HCT116 (cell line): ENCODE results near the gene TFEB. TPM values are rescaled to one million over a fixed set of nuclear protein-coding genes. Genes with fewer than 3 reads are reported as not detected.

Experiments used
- ATAC-seq: fragments of 200-7000 bp; cut with Tn5 transposase; 2 replicates; pipeline ENCODE4 v1.9.1; 2020; ENCODE audit warnings: mild to moderate bottlenecking, moderate library complexity
- BruUV-seq: library from RNA; stranded (reverse); fragments of 400-500 nt; replicated peaks from 2 replicates; lab custom pipeline; 2021; lab: Mats Ljungman, UMichigan
- CTCF ChIA-PET: fragments of 300-600 bp; sonication (Branson Sonifier 250); formaldehyde crosslinking; loops from one replicate; lab custom pipeline; 2021; ENCODE audit warnings: antibody characterized with exemption; lab: Charles Lee
- POLR2A ChIA-PET: fragments of 300-600, 350-600 bp; sonication (Branson Sonifier 250); formaldehyde crosslinking; loops from one replicate; lab custom pipeline; 2021; ENCODE audit warnings: antibody characterized with exemption; lab: Charles Lee
- RAD21 ChIA-PET, 2 experiments: fragments of 300-600 bp; sonication (Branson Sonifier 250); formaldehyde crosslinking; loops; one replicate each; lab custom pipeline; 2023; ENCODE audit warnings: low total read pairs in 2 of 2; ENCODE audit not compliant: uncharacterized antibody in 2 of 2, unreplicated experiment in 2 of 2, low non-redundant PET in 1 of 2; lab: Charles Lee
- DNase-seq: peaks from one replicate; pipeline ENCODE4 v3.0.0-alpha.2; 2010; ENCODE audit warnings: low read depth, low spot score
- H2AFZ ChIP-seq: fragments of 200-600 bp; shearing (Covaris generic), sonication (generic); 2 replicates; pipeline ENCODE4 v1.6.1; 2017; ENCODE audit warnings: low read depth, mixed run types, mixed read lengths, antibody characterized with exemption, low read length; ENCODE audit not compliant: poor library complexity, severe bottlenecking
- H3K27ac ChIP-seq: 2 replicates; pipeline ENCODE4 v1.5.1; 2012; ENCODE audit warnings: low read depth, low read length
- H3K27me3 ChIP-seq: fragments of 200-600 bp; sonication (generic); 2 replicates; pipeline ENCODE4 v1.6.1; 2016; ENCODE audit warnings: mixed run types, low read length, mixed read lengths; ENCODE audit not compliant: insufficient read depth
- H3K36me3 ChIP-seq, 2 experiments: fragments of 200-500 bp in 1 of 2; fragments of 200-600 bp in 1 of 2; sonication (Bioruptor generic) in 1 of 2; sonication (generic) in 1 of 2; 2 replicates each; pipeline versions ENCODE4 v1.5.1 to v1.6.1; 2014 to 2016; ENCODE audit warnings: low read length in 2 of 2, inconsistent platforms in 1 of 2, mixed read lengths in 1 of 2, mixed run types in 1 of 2; ENCODE audit not compliant: insufficient read depth in 2 of 2, control insufficient read depth in 1 of 2
- H3K4me1 ChIP-seq, 2 experiments: fragments of 200-600 bp in 1 of 2; sonication (generic) in 1 of 2; 2 replicates each; pipeline versions ENCODE4 v1.5.1 to v1.6.1; 2012 to 2017; ENCODE audit warnings: low read length in 2 of 2, inconsistent platforms in 1 of 2, mild to moderate bottlenecking in 1 of 2, mixed read lengths in 1 of 2, mixed run types in 1 of 2, moderate library complexity in 1 of 2; ENCODE audit not compliant: insufficient read depth in 2 of 2, control insufficient read depth in 1 of 2
- H3K4me2 ChIP-seq: fragments of 200-600 bp; sonication (generic); 2 replicates; pipeline ENCODE4 v1.6.1; 2017; ENCODE audit warnings: mixed run types, low read length, mixed read lengths
- H3K4me3 ChIP-seq, 2 experiments: fragments of 200-600 bp in 1 of 2; sonication (generic) in 1 of 2; replicated peaks in 1 of 2; 2 replicates each; pipeline ENCODE4 v1.5.1; 2011 to 2016; ENCODE audit warnings: low read length in 2 of 2, control low read depth in 1 of 2, low read depth in 1 of 2, mild to moderate bottlenecking in 1 of 2, mixed read lengths in 1 of 2, mixed run types in 1 of 2
- H3K79me2 ChIP-seq: fragments of 200-600 bp; sonication (generic); 2 replicates; pipeline ENCODE4 v1.6.1; 2017; ENCODE audit warnings: mild to moderate bottlenecking, mixed run types, low read length, moderate library complexity, mixed read lengths; ENCODE audit not compliant: insufficient read depth
- H3K9ac ChIP-seq: fragments of 200-600 bp; sonication (generic); 2 replicates; pipeline ENCODE4 v1.6.1; 2016; ENCODE audit warnings: low read length, mixed read lengths
- H3K9me2 ChIP-seq: fragments of 200-600 bp; sonication (generic), shearing (Covaris generic); 2 replicates; pipeline ENCODE4 v1.6.1; 2017; ENCODE audit warnings: mixed run types, mild to moderate bottlenecking, moderate library complexity; ENCODE audit not compliant: insufficient read depth
- H3K9me3 ChIP-seq, 2 experiments: fragments of 200-500 bp in 1 of 2; fragments of 200-600 bp in 1 of 2; sonication (Bioruptor generic) in 1 of 2; sonication (generic) in 1 of 2; 2 replicates each; pipeline ENCODE4 v1.6.1; 2014 to 2017; ENCODE audit warnings: low read length in 2 of 2, mixed read lengths in 2 of 2, inconsistent platforms in 1 of 2, low read depth in 1 of 2, mild to moderate bottlenecking in 1 of 2, mixed run types in 1 of 2, moderate library complexity in 1 of 2; ENCODE audit not compliant: control insufficient read depth in 1 of 2, insufficient read depth in 1 of 2
- H4K20me1 ChIP-seq: fragments of 200-600 bp; sonication (generic), shearing (Covaris generic); 2 replicates; pipeline ENCODE4 v1.6.1; 2017; ENCODE audit warnings: mixed run types, mild to moderate bottlenecking, moderate library complexity; ENCODE audit not compliant: insufficient read depth
- EGR1 ChIP-seq: IDR thresholded peaks from 2 replicates; pipeline ENCODE4 v1.6.1; 2012; ENCODE audit warnings: low read depth
- ELF1 ChIP-seq: IDR thresholded peaks from 2 replicates; pipeline ENCODE4 v1.6.1; 2012; ENCODE audit warnings: low read depth, borderline replicate concordance
- EZH2 ChIP-seq: fragments of 200-600 bp; sonication (generic); IDR thresholded peaks from 2 replicates; pipeline ENCODE4 v1.6.1; 2017; ENCODE audit warnings: antibody characterized with exemption, mixed run types
- EZH2phosphoT487 ChIP-seq: fragments of 200-600 bp; IDR thresholded peaks from 2 replicates; pipeline ENCODE4 v1.6.1; 2018; ENCODE audit warnings: antibody characterized with exemption, borderline replicate concordance
- MAX ChIP-seq: IDR thresholded peaks from 2 replicates; pipeline ENCODE4 v1.6.1; 2012
- POLR2A ChIP-seq: IDR thresholded peaks from 2 replicates; pipeline ENCODE4 v1.7.0; 2011; ENCODE audit warnings: borderline replicate concordance; ENCODE audit not compliant: insufficient read depth, insufficient read length; ENCODE audit errors: extremely low read depth
- POLR2AphosphoS5 ChIP-seq: IDR thresholded peaks from 2 replicates; pipeline ENCODE4 v1.6.1; 2011; ENCODE audit warnings: mild to moderate bottlenecking, low read depth, low read length, moderate library complexity
- SIN3A ChIP-seq: IDR thresholded peaks from 2 replicates; pipeline ENCODE4 v1.6.1; 2012; ENCODE audit warnings: low read depth
- SP1 ChIP-seq: IDR thresholded peaks from 2 replicates; pipeline ENCODE4 v1.6.1; 2012; ENCODE audit warnings: low read depth
- SRF ChIP-seq: IDR thresholded peaks from 2 replicates; pipeline ENCODE4 v1.6.1; 2012; ENCODE audit warnings: low read depth
- TCF7L2 ChIP-seq: IDR thresholded peaks from 2 replicates; pipeline ENCODE4 v1.7.0; 2011; ENCODE audit warnings: borderline replicate concordance, inconsistent platforms; ENCODE audit not compliant: insufficient read depth, insufficient read length; ENCODE audit errors: extremely low read depth
- ZBTB33 ChIP-seq: IDR thresholded peaks from 2 replicates; pipeline ENCODE4 v1.6.1; 2011; ENCODE audit warnings: mild to moderate bottlenecking, low read length, moderate library complexity; ENCODE audit not compliant: insufficient replicate concordance; ENCODE audit errors: extremely low read depth
- ZFX ChIP-seq: fragments of 450-650 bp; IDR thresholded peaks from 2 replicates; pipeline ENCODE4 v1.6.1; 2017
- ZNF274 ChIP-seq: fragments of 200-500 bp; sonication (Bioruptor generic); IDR thresholded peaks from 2 replicates; pipeline ENCODE4 v1.6.1; 2014; ENCODE audit warnings: mild to moderate bottlenecking, low read depth, low read length, inconsistent platforms
- intact Hi-C: fragments of 100-400 bp; cut with micrococcal nuclease; formaldehyde crosslinking; loops from 2 replicates; pipeline ENCODE4 v1.10.0; 2022
- total RNA-seq: library from RNA; stranded (reverse); gene quantifications from one replicate; pipeline ENCODE4 v1.2.1, GENCODE V29; 2021; ENCODE audit not compliant: unreplicated experiment
- TF ChIP-seq, protein P1 (sequence below): IDR thresholded peaks from 2 replicates; pipeline ENCODE4 v1.6.1; 2012

TFEB gene
- total RNA-seq, 1 experiment from 2014 or later: 4.8 TPM

DNA sequence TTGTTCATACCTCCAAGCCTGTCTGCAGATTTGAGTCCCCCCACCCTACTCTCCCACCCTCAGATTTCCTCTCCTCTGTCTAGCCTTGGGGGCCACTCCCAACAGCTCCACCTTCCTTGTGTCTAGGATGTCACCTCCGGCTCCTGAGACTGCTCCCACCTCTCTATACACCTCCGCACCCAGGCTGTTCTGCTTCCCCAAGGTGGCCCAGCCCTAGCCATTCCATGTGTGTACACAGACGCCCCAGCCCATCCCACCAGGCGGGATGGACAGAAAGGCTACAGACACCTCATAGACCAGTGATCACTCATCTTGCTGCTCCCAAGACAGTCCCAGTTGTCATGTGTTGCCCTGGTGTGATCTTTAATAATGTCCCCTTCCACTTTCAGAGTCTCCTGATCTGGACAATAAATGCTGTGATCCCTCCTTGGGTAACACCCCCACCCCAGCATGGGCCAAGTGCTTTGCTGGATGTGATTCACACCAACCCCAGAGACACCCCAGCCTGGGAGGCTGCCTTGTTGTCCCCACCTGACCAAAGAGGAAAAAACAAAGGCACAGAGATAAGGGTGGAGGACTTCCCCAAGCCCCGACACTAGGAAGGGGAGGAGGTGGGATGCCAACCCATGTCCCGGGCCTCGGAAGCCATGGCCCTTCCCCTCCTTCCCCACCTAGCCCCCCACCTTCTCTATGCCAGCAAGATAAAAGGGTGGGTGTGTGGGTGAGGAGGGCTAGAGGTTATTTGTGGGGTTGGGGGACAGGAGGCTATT is 61.0 kb downstream of the TFEB start:
- Histone ChIP-seq H3K9ac (no peak overlapping the region), H3K4me1 (no peaks in the 10 kb centered on the region), H3K9me3 (no peaks in the 10 kb centered on the region), H3K4me3 (no peak overlapping the region), H3K9me2 (no peaks in the 10 kb centered on the region)
- no TSS peak for BruUV-seq
- POLR2A ChIA-PET: no interaction called here
- DNase-seq: no peak
- RAD21 ChIA-PET: no interaction called here
- TF ChIP-seq EZH2phosphoT487 (no peak), SRF (no peak), ELF1 (no peak), SIN3A (no peak), POLR2A (no peak)
- TF ChIP-seq, all 23 proteins: peak for 0
- no peak for ATAC-seq
- intact Hi-C loops: no loop called here
- Histone ChIP-seq H3K36me3 (no peaks in the 10 kb centered on the region), H3K4me2 (no peak overlapping the region), H4K20me1 (no peaks in the 10 kb centered on the region), H3K27ac (no peak overlapping the region), H2AFZ (no peak overlapping the region), H3K27me3 (no peaks in the 10 kb centered on the region), H3K79me2 (no peaks in the 10 kb centered on the region)
- CTCF ChIA-PET: no interaction called here

DNA sequence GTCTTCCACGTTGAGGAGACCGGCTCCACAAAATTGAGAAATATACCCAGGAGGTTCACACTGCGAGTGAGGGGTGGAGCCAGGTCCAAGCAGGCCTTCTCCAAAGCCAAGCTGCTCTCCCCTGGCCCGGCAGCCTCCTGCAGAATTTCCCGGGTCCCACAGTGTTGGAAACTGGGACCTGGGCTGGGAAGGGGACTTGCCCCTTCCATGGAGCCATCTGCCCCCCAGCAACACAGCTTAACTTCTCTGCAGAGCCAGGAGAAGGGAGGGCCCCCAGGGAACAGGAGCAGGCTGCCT is 61.8 kb downstream of the TFEB start:
- ChIA-PET POLR2A (no interaction called here), CTCF (no interaction called here), RAD21 (no interaction called here)
- H3K27me3 ChIP-seq: peaks cover 3% of the 10 kb centered on the region; the same call in 1 of the 2 replicates
- no peak overlapping the region for H3K27ac ChIP-seq
- H3K9me2 ChIP-seq: no peaks in the 10 kb centered on the region
- no peaks in the 10 kb centered on the region for H3K9me3 ChIP-seq
- no peak overlapping the region for H2AFZ ChIP-seq
- H3K4me3 ChIP-seq: no peak overlapping the region
- no TSS peak for BruUV-seq
- TF ChIP-seq EZH2 (no peak), ZBTB33 (no peak), MAX (no peak), EGR1 (no peak), ZNF274 (no peak), POLR2A (no peak), TCF7L2 (no peak), SP1 (no peak), ELF1 (no peak), ZFX (no peak), POLR2AphosphoS5 (no peak), SRF (no peak)
- TF ChIP-seq, protein P1, sequence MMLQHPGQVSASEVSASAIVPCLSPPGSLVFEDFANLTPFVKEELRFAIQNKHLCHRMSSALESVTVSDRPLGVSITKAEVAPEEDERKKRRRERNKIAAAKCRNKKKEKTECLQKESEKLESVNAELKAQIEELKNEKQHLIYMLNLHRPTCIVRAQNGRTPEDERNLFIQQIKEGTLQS: no peak
- no peaks in the 10 kb centered on the region for H3K79me2 ChIP-seq
- no peaks in the 10 kb centered on the region for H3K36me3 ChIP-seq
- DNase-seq (no peak), ATAC-seq (no peak)
- no peak overlapping the region for H3K9ac ChIP-seq
- H3K4me1 ChIP-seq: no peaks in the 10 kb centered on the region
- H3K4me2 ChIP-seq: no peak overlapping the region
- no peaks in the 10 kb centered on the region for H4K20me1 ChIP-seq
- intact Hi-C loops: no loop called here
